Neuron (in vitro differentiated cells): ENCODE measurements around the gene PDE4D.

ENCODE experiments used
- H2AFZ ChIP-seq: one replicate; pipeline ENCODE4 v1.6.1; 2013; ENCODE audit warnings: low read depth, mild to moderate bottlenecking, inconsistent platforms, low read length, moderate library complexity
- H3K27me3 ChIP-seq: one replicate; pipeline ENCODE4 v1.6.1; 2013; ENCODE audit warnings: low read length; ENCODE audit not compliant: insufficient read depth
- H3K36me3 ChIP-seq: one replicate; pipeline ENCODE4 v1.6.1; 2013; ENCODE audit warnings: low read length; ENCODE audit not compliant: insufficient read depth
- H3K4me1 ChIP-seq: one replicate; pipeline ENCODE4 v1.6.1; 2013; ENCODE audit warnings: low read length; ENCODE audit not compliant: insufficient read depth
- H3K4me3 ChIP-seq: 2 replicates; pipeline ENCODE4 v1.5.1; 2013; ENCODE audit warnings: mild to moderate bottlenecking, low read length, moderate library complexity
- H3K9me3 ChIP-seq: one replicate; pipeline ENCODE4 v1.6.1; 2013; ENCODE audit warnings: low read length

PDE4D gene

DNA sequence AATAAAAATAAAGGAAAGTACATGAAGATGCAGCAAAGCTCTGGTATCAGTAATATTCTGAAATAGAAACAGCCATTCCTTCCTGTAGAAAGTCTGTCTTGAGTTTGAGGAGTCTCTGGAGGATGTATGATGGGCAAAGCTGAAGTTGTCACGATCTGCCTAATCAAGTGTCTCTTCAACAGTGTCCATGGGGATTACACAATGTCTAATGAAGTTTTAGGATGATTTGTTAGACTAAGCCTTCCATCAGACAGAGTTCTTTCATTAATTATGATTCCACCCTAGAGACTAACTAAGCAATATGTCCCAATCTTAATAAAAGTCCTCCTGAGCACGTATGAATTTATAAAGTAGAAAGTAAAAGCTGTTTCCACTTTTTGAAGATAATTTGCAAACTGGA, 26.9 kb downstream of the PDE4D start:
- Histone ChIP-seq H3K4me3 (no peak overlapping the region), H3K9me3 (no peaks in the 10 kb centered on the region), H3K36me3 (no peaks in the 10 kb centered on the region), H3K27me3 (no peaks in the 10 kb centered on the region), H2AFZ (no peak overlapping the region), H3K4me1 (no peaks in the 10 kb centered on the region)

GRCh38 chr5:59864718-59865117, 28.8 kb downstream of the PDE4D start:
- no peak overlapping the region for H3K4me3 ChIP-seq
- H3K9me3 ChIP-seq: no peaks in the 10 kb centered on the region
- no peaks in the 10 kb centered on the region for H3K4me1 ChIP-seq
- H3K27me3 ChIP-seq: no peaks in the 10 kb centered on the region
- no peak overlapping the region for H2AFZ ChIP-seq
- no peaks in the 10 kb centered on the region for H3K36me3 ChIP-seq

GRCh38 chr5:59863777-59864176, 29.7 kb downstream of the PDE4D start:
- no peak overlapping the region for H3K4me3 ChIP-seq
- H3K36me3 ChIP-seq: no peaks in the 10 kb centered on the region
- H3K4me1 ChIP-seq: no peaks in the 10 kb centered on the region
- H3K9me3 ChIP-seq: no peaks in the 10 kb centered on the region
- no peaks in the 10 kb centered on the region for H3K27me3 ChIP-seq
- H2AFZ ChIP-seq: no peak overlapping the region

DNA sequence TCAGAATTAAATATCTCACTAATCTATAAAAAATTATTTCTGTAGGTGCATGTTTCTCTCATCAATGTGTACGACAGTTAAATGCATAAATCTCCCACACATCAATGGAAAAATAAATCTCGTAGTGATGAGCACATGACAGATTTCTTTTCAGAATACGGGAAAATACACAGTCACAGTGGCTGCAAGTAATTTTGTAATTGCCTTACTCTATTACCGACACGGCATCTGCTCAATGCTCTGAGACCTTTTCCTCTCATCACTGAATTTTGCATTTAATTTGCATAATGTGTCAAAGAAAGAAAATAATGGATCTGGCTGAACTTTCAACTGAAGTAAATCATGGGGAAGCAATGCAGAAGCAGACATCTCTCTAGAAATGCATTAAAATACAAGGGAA, 37.2 kb downstream of the PDE4D start:
- Histone ChIP-seq H3K36me3 (no peaks in the 10 kb centered on the region), H2AFZ (no peak overlapping the region), H3K9me3 (no peaks in the 10 kb centered on the region), H3K27me3 (no peaks in the 10 kb centered on the region), H3K4me3 (no peak overlapping the region), H3K4me1 (no peaks in the 10 kb centered on the region)

DNA sequence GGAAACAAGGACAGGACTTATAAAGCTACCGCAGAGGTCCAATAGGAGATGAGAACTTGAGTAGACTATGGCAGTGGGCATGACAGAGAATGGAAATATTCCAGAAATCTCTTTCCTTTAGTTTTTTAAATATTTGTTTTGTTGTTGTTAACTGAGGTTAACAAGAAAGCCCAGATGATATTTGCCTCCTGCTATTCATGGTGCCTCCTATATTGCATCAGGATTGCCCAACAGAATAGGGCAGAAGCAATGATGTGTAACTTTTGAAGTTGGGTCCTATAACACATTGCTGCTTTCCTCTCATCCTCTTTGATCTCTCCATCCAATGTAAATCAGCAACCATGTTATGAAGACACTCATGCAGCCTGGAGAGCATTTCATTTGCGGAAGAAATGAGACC, 42.8 kb downstream of the PDE4D start:
- no peak overlapping the region for H3K4me3 ChIP-seq
- H3K9me3 ChIP-seq: no peaks in the 10 kb centered on the region
- H3K27me3 ChIP-seq: no peaks in the 10 kb centered on the region
- no peaks in the 10 kb centered on the region for H3K36me3 ChIP-seq
- H2AFZ ChIP-seq: no peak overlapping the region
- H3K4me1 ChIP-seq: no peaks in the 10 kb centered on the region

DNA sequence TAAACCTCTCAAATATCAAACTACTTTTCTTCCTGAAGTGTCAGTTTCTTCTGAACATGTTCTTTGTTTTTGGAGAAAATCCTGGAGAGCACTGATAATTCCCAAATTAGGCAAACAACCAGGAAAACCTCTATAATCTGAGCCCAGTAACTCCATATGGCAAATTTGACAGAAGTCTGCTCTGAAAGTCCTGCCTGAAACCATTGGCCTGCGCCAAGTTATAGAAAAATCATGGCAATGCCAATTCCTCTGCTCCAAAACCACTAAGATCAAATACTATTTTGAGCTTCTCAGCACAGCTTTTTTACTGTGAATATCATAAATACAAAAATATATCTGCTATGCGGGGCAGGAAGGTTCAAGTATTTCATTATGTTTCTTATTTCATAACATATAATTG, 45.9 kb downstream of the PDE4D start:
- no peaks in the 10 kb centered on the region for H3K9me3 ChIP-seq
- H2AFZ ChIP-seq: no peak overlapping the region
- H3K4me1 ChIP-seq: no peaks in the 10 kb centered on the region
- peaks cover 3% of the 10 kb centered on the region for H3K27me3 ChIP-seq
- no peaks in the 10 kb centered on the region for H3K36me3 ChIP-seq
- no peak overlapping the region for H3K4me3 ChIP-seq

DNA sequence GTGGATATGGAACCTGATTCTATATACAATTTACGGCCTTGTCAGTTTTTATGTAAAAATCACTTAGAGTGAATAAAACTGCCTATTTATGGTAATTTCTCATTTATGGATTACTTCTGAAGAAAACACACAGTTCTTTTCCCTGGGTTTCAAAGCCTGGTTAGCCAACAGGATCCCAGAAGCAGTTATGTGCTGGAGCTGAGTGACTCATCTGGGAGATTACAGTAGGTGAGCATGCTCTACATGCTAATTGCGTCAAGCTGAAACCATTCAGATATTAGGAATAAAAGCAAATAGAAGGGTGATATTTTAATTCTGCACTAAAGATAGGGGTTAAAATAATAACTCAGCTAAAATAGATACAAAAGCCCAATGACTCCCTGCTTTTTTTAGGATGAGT, 47.8 kb downstream of the PDE4D start:
- no peaks in the 10 kb centered on the region for H3K9me3 ChIP-seq
- no peak overlapping the region for H3K4me3 ChIP-seq
- H3K27me3 ChIP-seq: peaks cover 3% of the 10 kb centered on the region
- H2AFZ ChIP-seq: no peak overlapping the region
- H3K4me1 ChIP-seq: no peaks in the 10 kb centered on the region
- H3K36me3 ChIP-seq: no peaks in the 10 kb centered on the region

- Histone ChIP-seq H3K27me3 (peaks cover 3% of the 10 kb centered on the region), H3K36me3 (no peaks in the 10 kb centered on the region), H3K4me3 (no peak overlapping the region), H3K9me3 (no peaks in the 10 kb centered on the region), H2AFZ (no peak overlapping the region), H3K4me1 (no peaks in the 10 kb centered on the region)
These were observed 49.9 kb downstream of the PDE4D start for GRCh38 chr5:59843511-59844213.

- Histone ChIP-seq H3K4me1 (no peaks in the 10 kb centered on the region), H3K4me3 (no peak overlapping the region), H3K27me3 (peaks cover 3% of the 10 kb centered on the region), H3K9me3 (no peaks in the 10 kb centered on the region), H3K36me3 (no peaks in the 10 kb centered on the region), H2AFZ (no peak overlapping the region)
These were observed 50.5 kb downstream of the PDE4D start for GRCh38 chr5:59842999-59843398.

- H3K27me3 ChIP-seq: peaks cover 3% of the 10 kb centered on the region
- no peaks in the 10 kb centered on the region for H3K36me3 ChIP-seq
These were observed 53.3 kb downstream of the PDE4D start for GRCh38 chr5:59840200-59840601.

GRCh38 chr5:59838989-59839388, 54.5 kb downstream of the PDE4D start:
- Histone ChIP-seq H3K4me3 (no peak overlapping the region), H3K27me3 (peaks cover 3% of the 10 kb centered on the region), H3K9me3 (no peaks in the 10 kb centered on the region), H2AFZ (no peak overlapping the region), H3K4me1 (no peaks in the 10 kb centered on the region), H3K36me3 (no peaks in the 10 kb centered on the region)

More at GRCh38 chr5:59840200-59840601, 53.3 kb downstream of the PDE4D start:
- no peak overlapping the region for H3K4me3 ChIP-seq
- no peaks in the 10 kb centered on the region for H3K4me1 ChIP-seq
- H3K9me3 ChIP-seq: no peaks in the 10 kb centered on the region
- H2AFZ ChIP-seq: no peak overlapping the region

DNA sequence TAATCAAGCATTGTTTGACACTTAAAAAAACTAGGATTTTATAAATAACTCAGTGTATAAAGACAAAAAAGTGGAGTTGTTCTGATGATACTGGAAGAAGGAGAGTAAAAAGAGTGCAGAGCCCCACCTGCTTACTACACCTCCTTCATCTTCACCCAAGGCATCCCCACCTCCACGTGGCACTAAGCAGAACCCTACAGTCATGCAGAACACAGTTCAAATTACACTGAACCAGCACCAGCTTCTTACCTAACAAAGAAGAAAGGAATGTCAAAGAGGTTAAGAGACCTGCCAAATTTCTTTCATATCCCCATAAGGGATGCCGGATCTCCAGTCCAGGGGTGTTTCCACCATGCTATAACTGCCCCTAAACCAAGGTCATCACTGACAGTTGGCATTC, 55.5 kb downstream of the PDE4D start:
- no peak overlapping the region for H2AFZ ChIP-seq

GRCh38 chr5:59837071-59837470, 56.5 kb downstream of the PDE4D start:
- Histone ChIP-seq H3K27me3 (peaks cover 4% of the 10 kb centered on the region), H3K4me3 (no peak overlapping the region), H3K9me3 (no peaks in the 10 kb centered on the region), H2AFZ (no peak overlapping the region), H3K4me1 (no peaks in the 10 kb centered on the region), H3K36me3 (no peaks in the 10 kb centered on the region)

More for the DNA sequence above, 55.5 kb downstream of the PDE4D start:
- H3K36me3 ChIP-seq: no peaks in the 10 kb centered on the region
- H3K9me3 ChIP-seq: no peaks in the 10 kb centered on the region
- H3K27me3 ChIP-seq: no peaks in the 10 kb centered on the region
- H3K4me1 ChIP-seq: no peaks in the 10 kb centered on the region
- H3K4me3 ChIP-seq: no peak overlapping the region

GRCh38 chr5:59835800-59836199, 57.7 kb downstream of the PDE4D start:
- Histone ChIP-seq H2AFZ (no peak overlapping the region), H3K36me3 (no peaks in the 10 kb centered on the region), H3K4me1 (no peaks in the 10 kb centered on the region), H3K9me3 (no peaks in the 10 kb centered on the region), H3K27me3 (peaks cover 8% of the 10 kb centered on the region), H3K4me3 (no peak overlapping the region)
